Tibial nerve (tissue), 4 donors: Measurements from ENCODE around the gene BMPR1A. TPM values are rescaled to one million over a fixed set of nuclear protein-coding genes. Genes with fewer than 3 reads are reported as not detected.

Experiments used
- DNase-seq, 2 donors: peaks; one replicate each; pipeline ENCODE4 v3.0.0-alpha.2; 2019; ENCODE audit warnings: low spot score in 2 of 2
- H3K27ac ChIP-seq, 4 donors: fragments of 200-600 bp; sonication (generic) in 3 of 4; one replicate each; pipeline ENCODE4 v1.5.1; 2017 to 2019; ENCODE audit warnings: mild to moderate bottlenecking in 1 of 4
- H3K27me3 ChIP-seq, 2 donors: fragments of 200-600 bp; sonication (generic) in 1 of 2; one replicate each; pipeline versions ENCODE4 v1.5.1 to v1.6.0; 2017 to 2019
- H3K36me3 ChIP-seq, 3 donors: fragments of 200-600 bp; sonication (generic); one replicate each; pipeline ENCODE4 v1.5.1; 2018 to 2019
- H3K4me1 ChIP-seq, 4 donors: fragments of 200-600 bp; sonication (generic) in 3 of 4; one replicate each; pipeline ENCODE4 v1.5.1; 2017 to 2019
- H3K4me3 ChIP-seq, 4 donors: fragments of 200-600 bp; sonication (generic) in 3 of 4; one replicate each; pipeline ENCODE4 v1.5.1; 2017 to 2019; ENCODE audit warnings: mild to moderate bottlenecking in 1 of 4, moderate library complexity in 1 of 4
- H3K9me3 ChIP-seq, 4 donors: fragments of 200-600 bp; sonication (generic) in 3 of 4; one replicate each; pipeline ENCODE4 v1.5.1; 2017 to 2019
- EP300 ChIP-seq, 2 donors: sonication (generic); formaldehyde crosslinking; IDR thresholded peaks; one replicate each; pipeline ENCODE4 v1.6.1; 2017; ENCODE audit warnings: antibody characterized with exemption in 2 of 2, mild to moderate bottlenecking in 1 of 2
- POLR2A ChIP-seq, 2 donors: fragments of 450-650 bp; IDR thresholded peaks; one replicate each; pipeline ENCODE4 v1.6.1; 2017; ENCODE audit warnings: antibody characterized with exemption in 2 of 2, mild to moderate bottlenecking in 2 of 2, moderate library complexity in 2 of 2
- WGBS, 2 donors: methylation state at CpG; one replicate each; pipeline ENCODE4 v1.1.5; 2018; 5-methylcytosine and 5-hydroxymethylcytosine counted together
- total RNA-seq, 4 donors: library from RNA; depleted of rRNA; stranded (reverse); fragments of >200 nt; gene quantifications; one replicate each; pipeline ENCODE4 v1.1.0, GENCODE V29; 2016
- TF ChIP-seq, protein P1 (sequence below), 5 experiments: fragments of 200-600 bp in 3 of 5; fragments of 450-650 bp in 2 of 5; sonication (generic) in 3 of 5; IDR thresholded peaks; one replicate each; pipeline ENCODE4 v1.5.1; 2016 to 2019; ENCODE audit warnings: antibody characterized with exemption in 5 of 5, mild to moderate bottlenecking in 3 of 5, moderate library complexity in 2 of 5

Gene BMPR1A
- total RNA-seq, 4 donors from 2014 or later, result 35.7 to 51.3 (median 42.8) TPM

DNA sequence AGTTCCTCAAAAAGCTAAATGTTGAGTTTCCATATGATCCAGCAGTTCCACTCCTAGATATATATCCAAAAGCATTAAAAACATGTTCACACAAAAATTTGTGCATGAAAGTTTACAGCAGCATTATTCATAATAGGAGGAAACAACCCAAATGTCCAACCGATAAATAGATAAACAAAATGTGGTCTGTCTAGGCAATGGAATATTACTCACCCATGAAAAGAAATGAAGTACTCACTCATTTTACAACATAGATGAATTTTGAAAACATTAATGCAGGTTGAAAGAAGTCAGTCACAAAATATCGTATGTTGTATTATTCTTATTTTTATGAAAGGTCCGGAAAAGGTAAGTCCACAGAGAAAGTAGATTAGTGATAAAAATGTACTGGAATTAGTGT, 34.0 kb downstream of the BMPR1A start:
- Histone ChIP-seq H3K36me3 (peaks cover 0 to 7% (median 0%) of the 10 kb centered on the region in 3 donors), H3K4me3 (no peak overlapping the region), H3K4me1 (peaks cover 1 to 42% (median 11%) of the 10 kb centered on the region in 4 donors), H3K27ac (no peak overlapping the region), H3K27me3 (no peaks in the 10 kb centered on the region), H3K9me3 (no peaks in the 10 kb centered on the region)
- 97% methylated on average over 3 of the region's 3 CpGs for WGBS, 2 donors
- no peak for DNase-seq
- TF ChIP-seq EP300 (IDR thresholded peaks at IDR 0.05), result no peak
- TF ChIP-seq POLR2A (IDR thresholded peaks at IDR 0.05), result no peak
- TF ChIP-seq, protein P1, sequence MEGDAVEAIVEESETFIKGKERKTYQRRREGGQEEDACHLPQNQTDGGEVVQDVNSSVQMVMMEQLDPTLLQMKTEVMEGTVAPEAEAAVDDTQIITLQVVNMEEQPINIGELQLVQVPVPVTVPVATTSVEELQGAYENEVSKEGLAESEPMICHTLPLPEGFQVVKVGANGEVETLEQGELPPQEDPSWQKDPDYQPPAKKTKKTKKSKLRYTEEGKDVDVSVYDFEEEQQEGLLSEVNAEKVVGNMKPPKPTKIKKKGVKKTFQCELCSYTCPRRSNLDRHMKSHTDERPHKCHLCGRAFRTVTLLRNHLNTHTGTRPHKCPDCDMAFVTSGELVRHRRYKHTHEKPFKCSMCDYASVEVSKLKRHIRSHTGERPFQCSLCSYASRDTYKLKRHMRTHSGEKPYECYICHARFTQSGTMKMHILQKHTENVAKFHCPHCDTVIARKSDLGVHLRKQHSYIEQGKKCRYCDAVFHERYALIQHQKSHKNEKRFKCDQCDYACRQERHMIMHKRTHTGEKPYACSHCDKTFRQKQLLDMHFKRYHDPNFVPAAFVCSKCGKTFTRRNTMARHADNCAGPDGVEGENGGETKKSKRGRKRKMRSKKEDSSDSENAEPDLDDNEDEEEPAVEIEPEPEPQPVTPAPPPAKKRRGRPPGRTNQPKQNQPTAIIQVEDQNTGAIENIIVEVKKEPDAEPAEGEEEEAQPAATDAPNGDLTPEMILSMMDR (IDR thresholded peaks at IDR 0.05), result no peak

DNA sequence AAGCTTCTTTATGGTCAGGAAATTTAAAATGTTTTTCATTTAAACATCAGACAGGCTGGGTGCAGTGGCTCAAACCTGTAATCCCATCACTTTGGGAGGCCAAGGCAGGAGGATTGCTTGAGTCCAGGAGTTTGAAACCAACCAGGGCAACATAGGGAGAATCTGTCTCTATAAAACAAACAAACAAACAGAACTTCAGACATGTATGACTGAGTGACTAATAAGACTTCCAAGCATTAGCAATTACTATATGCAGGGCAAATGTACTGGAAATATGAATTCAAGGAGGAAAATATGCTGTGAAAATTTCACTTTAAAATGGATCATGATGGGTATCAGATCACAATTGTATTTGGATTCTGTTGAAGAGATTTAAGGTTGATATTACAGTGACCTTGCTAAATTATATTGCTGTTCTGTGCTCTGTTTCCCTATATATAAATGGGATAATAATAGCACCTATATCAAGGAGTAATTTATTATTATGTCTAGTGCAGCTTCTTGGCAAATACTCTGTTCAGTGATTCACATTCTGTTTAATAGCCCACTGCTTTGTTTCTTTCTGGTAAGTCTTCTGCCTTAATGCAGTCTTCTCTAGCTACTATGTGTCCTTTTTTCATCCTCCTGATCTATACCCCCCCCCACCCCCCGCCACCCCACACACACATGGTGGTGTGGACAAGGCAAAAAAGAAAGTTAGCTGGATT, 36.2 kb downstream of the BMPR1A start:
- Histone ChIP-seq H3K36me3 (peaks cover 0 to 7% (median 0%) of the 10 kb centered on the region in 3 donors), H3K4me1 (peaks cover 0 to 42% (median 5%) of the 10 kb centered on the region in 4 donors), H3K4me3 (no peak overlapping the region), H3K27me3 (no peaks in the 10 kb centered on the region), H3K27ac (no peak overlapping the region), H3K9me3 (no peaks in the 10 kb centered on the region)
- 85 to 97% methylated on average over 1 of the region's 1 CpG for WGBS, 2 donors
- no peak for DNase-seq
- no peak for TF ChIP-seq EP300 (IDR thresholded peaks at IDR 0.05)
- TF ChIP-seq, protein P1 (IDR thresholded peaks at IDR 0.05), result no peak
- TF ChIP-seq POLR2A (IDR thresholded peaks at IDR 0.05), result no peak

DNA sequence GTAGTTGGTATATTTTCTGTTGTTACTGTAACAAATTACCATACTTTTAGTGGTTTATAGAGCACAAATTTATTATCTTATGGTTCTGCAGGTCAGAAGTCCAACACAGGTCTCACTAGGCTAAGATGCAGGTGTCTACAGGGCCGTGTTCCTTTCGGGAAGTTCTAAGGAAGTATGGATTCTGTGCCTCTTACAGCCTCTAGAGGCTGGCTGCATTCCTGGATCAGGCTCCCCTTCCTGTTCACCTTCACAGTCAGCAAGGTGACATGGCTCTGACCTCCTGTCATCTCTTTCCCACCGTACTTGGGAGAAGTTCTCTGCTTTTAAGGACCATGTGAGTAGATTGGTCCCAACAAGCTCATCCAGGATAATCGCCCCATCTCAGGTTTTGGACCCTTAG, 37.3 kb downstream of the BMPR1A start:
- H3K4me3 ChIP-seq, result no peak overlapping the region
- H3K9me3 ChIP-seq, result no peaks in the 10 kb centered on the region
- TF ChIP-seq, protein P1 (IDR thresholded peaks at IDR 0.05), result no peak
- TF ChIP-seq EP300 (IDR thresholded peaks at IDR 0.05) (no peak), POLR2A (IDR thresholded peaks at IDR 0.05) (no peak)
- peaks cover 0 to 7% (median 0%) of the 10 kb centered on the region in 3 donors for H3K36me3 ChIP-seq
- no peaks in the 10 kb centered on the region for H3K27me3 ChIP-seq
- no peak for DNase-seq
- peaks cover 0 to 47% (median 7%) of the 10 kb centered on the region in 4 donors for H3K4me1 ChIP-seq
- H3K27ac ChIP-seq, result no peak overlapping the region
- WGBS, 2 donors, result 87 to 89% methylated on average over 4 of the region's 4 CpGs

GRCh38 chr10:86795353-86795752, 38.9 kb downstream of the BMPR1A start:
- Histone ChIP-seq H3K36me3 (peaks cover 0 to 7% (median 0%) of the 10 kb centered on the region in 3 donors), H3K27ac (peak overlapping the region in 2 of 4 donors; percentile 3 to 75), H3K9me3 (no peaks in the 10 kb centered on the region), H3K27me3 (no peaks in the 10 kb centered on the region), H3K4me1 (peaks cover 0 to 61% (median 10%) of the 10 kb centered on the region in 4 donors), H3K4me3 (no peak overlapping the region)
- TF ChIP-seq POLR2A (IDR thresholded peaks at IDR 0.05) (no peak), EP300 (IDR thresholded peaks at IDR 0.05) (no peak)
- TF ChIP-seq, protein P1 (IDR thresholded peaks at IDR 0.05), result no peak
- DNase-seq, result no peak
- 13 to 19% methylated on average over 3 of the region's 3 CpGs for WGBS, 2 donors

- DNase-seq, result no peak
- TF ChIP-seq, protein P1 (IDR thresholded peaks at IDR 0.05), result no peak
- no peak for TF ChIP-seq POLR2A (IDR thresholded peaks at IDR 0.05)
- TF ChIP-seq EP300 (IDR thresholded peaks at IDR 0.05), result no peak
- WGBS, 2 donors, result 19 to 33% methylated on average over 1 of the region's 1 CpG
- Histone ChIP-seq H3K9me3 (no peaks in the 10 kb centered on the region), H3K27me3 (no peaks in the 10 kb centered on the region), H3K4me1 (peaks cover 0 to 64% (median 10%) of the 10 kb centered on the region in 4 donors), H3K27ac (no peak overlapping the region), H3K36me3 (peaks cover 0 to 14% (median 0%) of the 10 kb centered on the region in 3 donors), H3K4me3 (no peak overlapping the region)
These were observed 41.6 kb downstream of the BMPR1A start for GRCh38 chr10:86798025-86798424.
